K562 (cell line): ENCODE results near the gene MMP11. TPM values are rescaled to one million over a fixed set of nuclear protein-coding genes. Genes with fewer than 3 reads are reported as not detected.

Source experiments
- ATAC-seq: fragments of 200-7000 bp; cut with Tn5 transposase; 3 replicates; pipeline ENCODE4 v1.9.1; 2020; ENCODE audit warnings: moderate library complexity
- BruUV-seq: library from RNA; stranded (reverse); fragments of 400-500 nt; replicated peaks from 2 replicates; lab custom pipeline; 2021; lab: Mats Ljungman, UMichigan
- CTCF ChIA-PET: fragments of 300-600 bp; formaldehyde crosslinking; extraction: SDS; loops from one replicate; lab custom pipeline; 2021; ENCODE audit warnings: low intra/inter-chr PET ratio; lab: Yijun Ruan, JAX
- POLR2A ChIA-PET: fragments of 300-600, 350-650 bp; sonication (Branson Sonifier 250); formaldehyde crosslinking; extraction: SDS; loops from one replicate; lab custom pipeline; 2021; ENCODE audit warnings: antibody characterized with exemption, inconsistent platforms; lab: Yijun Ruan, JAX
- DNase-seq, 4 experiments: peaks; one replicate each; pipeline versions ENCODE4 v3.0.0 to v3.0.0-alpha.2; 2011 to 2018; ENCODE audit warnings: low spot score in 3 of 4, mixed read lengths in 3 of 4; ENCODE audit errors: extremely low read depth in 1 of 4
- FAIRE-seq: peaks from 2 replicates; lab custom pipeline; 2011; peaks lifted over from hg19 to GRCh38; lab: Jason Lieb, UNC
- H2AFZ ChIP-seq: 2 replicates; pipeline ENCODE4 v1.6.0; 2011; ENCODE audit warnings: low read depth, low read length, control low read depth, inconsistent platforms
- H3K27ac ChIP-seq: fragments of 200-600 bp; 3 replicates; pipeline ENCODE4 v1.8.0; 2011; ENCODE audit warnings: low read depth, mild to moderate bottlenecking, control low read depth, inconsistent platforms, low read length, moderate library complexity, mixed read lengths; ENCODE audit errors: extremely low read depth
- H3K27me3 ChIP-seq, 2 experiments: fragments of 300-600 bp in 1 of 2; 2 replicates in 1 of 2; 3 replicates in 1 of 2; pipeline versions ENCODE4 v1.6.0 to v1.8.0; 2011; ENCODE audit warnings: inconsistent platforms in 2 of 2, low read length in 2 of 2, mild to moderate bottlenecking in 1 of 2, mixed read lengths in 1 of 2, moderate library complexity in 1 of 2; ENCODE audit not compliant: control insufficient read depth in 2 of 2, insufficient read depth in 2 of 2
- H3K36me3 ChIP-seq: fragments of 300-600 bp; 3 replicates; pipeline ENCODE4 v1.8.0; 2011; ENCODE audit warnings: mild to moderate bottlenecking, low read length, inconsistent platforms; ENCODE audit not compliant: control insufficient read depth, insufficient read depth
- H3K4me1 ChIP-seq, 2 experiments: fragments of 200-600 bp in 1 of 2; replicated peaks in 1 of 2; 2 replicates in 1 of 2; 3 replicates in 1 of 2; pipeline versions ENCODE4 v1.5.1 to v1.8.0; 2011; ENCODE audit warnings: inconsistent platforms in 2 of 2, low read length in 2 of 2, mild to moderate bottlenecking in 1 of 2, mixed read lengths in 1 of 2, moderate library complexity in 1 of 2; ENCODE audit not compliant: control insufficient read depth in 2 of 2, insufficient read depth in 2 of 2
- H3K4me2 ChIP-seq: 2 replicates; pipeline ENCODE4 v1.6.1; 2011; ENCODE audit warnings: low read length, control low read depth, inconsistent platforms, mixed read lengths; ENCODE audit not compliant: insufficient read depth
- H3K4me3 ChIP-seq: fragments of 200-600 bp; sonication (generic), shearing (Covaris generic); 2 replicates; pipeline ENCODE4 v1.5.1; 2016; ENCODE audit warnings: control low read depth, inconsistent platforms
- H3K79me2 ChIP-seq: fragments of 200-600 bp; 3 replicates; pipeline ENCODE4 v1.8.0; 2011; ENCODE audit warnings: low read length, inconsistent platforms; ENCODE audit not compliant: control insufficient read depth, insufficient read depth
- H3K9ac ChIP-seq, 2 experiments: 2 replicates each; pipeline versions ENCODE4 v1.6.0 to v1.6.1; 2011; ENCODE audit warnings: low read depth in 2 of 2, low read length in 2 of 2, control low read depth in 1 of 2, inconsistent platforms in 1 of 2, mild to moderate bottlenecking in 1 of 2, mixed read lengths in 1 of 2; ENCODE audit not compliant: insufficient read depth in 1 of 2
- H3K9me1 ChIP-seq: one replicate; pipeline ENCODE4 v1.6.0; 2011; ENCODE audit warnings: inconsistent platforms, mild to moderate bottlenecking, low read length, moderate library complexity; ENCODE audit not compliant: control insufficient read depth, insufficient read depth
- H3K9me3 ChIP-seq: replicated peaks from 2 replicates; pipeline ENCODE4 v1.5.1; 2011; ENCODE audit warnings: low read depth, low read length, inconsistent platforms; ENCODE audit not compliant: control insufficient read depth, insufficient read depth
- H4K20me1 ChIP-seq: replicated peaks from 2 replicates; pipeline ENCODE4 v1.6.1; 2011; ENCODE audit warnings: low read length, inconsistent platforms, mixed read lengths; ENCODE audit not compliant: control insufficient read depth, insufficient read depth
- ARNT ChIP-seq, 2 experiments: fragments of 450-650 bp; IDR thresholded peaks; 2 replicates each; pipeline ENCODE4 v1.6.1; 2016; ENCODE audit warnings: mild to moderate bottlenecking in 1 of 2
- NCOA1 ChIP-seq: fragments of 450-650 bp; IDR thresholded peaks from 2 replicates; pipeline ENCODE4 v1.6.1; 2016; ENCODE audit warnings: low read depth
- NR3C1 ChIP-seq: sonication (generic); formaldehyde crosslinking; IDR thresholded peaks from 2 replicates; pipeline ENCODE4 v1.8.1; 2022; ENCODE audit warnings: missing genetic modification reagents
- SMAD1 ChIP-seq: fragments of 150-350 bp; IDR thresholded peaks from 2 replicates; pipeline ENCODE4 v1.6.1; 2014; ENCODE audit warnings: low read length, low read depth; ENCODE audit not compliant: partially characterized antibody
- SMARCC2 ChIP-seq: fragments of 450-650 bp; IDR thresholded peaks from 2 replicates; pipeline ENCODE4 v1.6.1; 2017; ENCODE audit warnings: antibody characterized with exemption, moderate library complexity, mild to moderate bottlenecking, low read depth
- ZNF140 ChIP-seq: fragments of 250-450 bp; sonication (Bioruptor Pico); IDR thresholded peaks from 2 replicates; pipeline ENCODE4 v1.8.0; 2021; ENCODE audit warnings: moderate library complexity, mild to moderate bottlenecking, inconsistent platforms
- in situ Hi-C: fragments of 300-500 bp; cut with MboI; formaldehyde crosslinking; loops from 4 replicates; pipeline ENCODE4 v1.15.0; 2018; ENCODE audit warnings: inconsistent platforms, mixed read lengths
- intact Hi-C: fragments of 100-400 bp; cut with micrococcal nuclease; formaldehyde crosslinking; loops from 2 replicates; pipeline ENCODE4 v1.14.2; 2022
- polyA plus RNA-seq, 8 experiments: library from polyadenylated mRNA; depleted of rRNA in 4 of 8; stranded (reverse) in 5 of 8; unstranded in 3 of 8; fragments of >200 nt; fragmentation: Nextera tagmentation in 2 of 8; fragmentation: Illumina TruSeq in 1 of 8; extraction: Ambion mirVana in 2 of 8; extraction: Trizol in 1 of 8; gene quantifications; 2 replicates each; pipeline versions ENCODE4 v1.2.1 to v1.2.3, GENCODE V29; 2011 to 2014; ENCODE audit warnings: inconsistent platforms in 1 of 8, missing spikeins in 1 of 8
- total RNA-seq, 7 experiments: library from RNA; depleted of rRNA in 6 of 7; stranded (reverse); fragments of >200 nt in 6 of 7; fragmentation: Illumina TruSeq in 2 of 7; extraction: Trizol in 2 of 7; gene quantifications; 2 replicates each; pipeline versions ENCODE4 v1.2.1 to v1.2.3, GENCODE V29; 2011 to 2021; ENCODE audit warnings: low replicate concordance in 1 of 7
- TF ChIP-seq, protein P1 (sequence below): sonication (generic); formaldehyde crosslinking; IDR thresholded peaks from 2 replicates; pipeline ENCODE4 v1.8.0; 2022; ENCODE audit warnings: mild to moderate bottlenecking, low read depth, missing genetic modification reagents
- TF ChIP-seq, protein P2 (sequence below), 2 experiments: fragments of 450-650 bp in 1 of 2; sonication (generic) in 1 of 2; formaldehyde crosslinking in 1 of 2; IDR thresholded peaks in 1 of 2; conservative IDR thresholded peaks in 1 of 2; 2 replicates each; pipeline versions ENCODE4 v1.6.1 to v1.8.1; 2016 to 2023; ENCODE audit warnings: mild to moderate bottlenecking in 2 of 2, moderate library complexity in 2 of 2, inconsistent platforms in 1 of 2, missing genetic modification reagents in 1 of 2

The MMP11 gene
- total and polyA plus RNA-seq, 9 of the 15 experiments (the other 6 are each of a cell fraction or from before 2014, with no cell fraction given), result 0.14 to 1.8 (median 1.1) TPM; not detected in 2

DNA sequence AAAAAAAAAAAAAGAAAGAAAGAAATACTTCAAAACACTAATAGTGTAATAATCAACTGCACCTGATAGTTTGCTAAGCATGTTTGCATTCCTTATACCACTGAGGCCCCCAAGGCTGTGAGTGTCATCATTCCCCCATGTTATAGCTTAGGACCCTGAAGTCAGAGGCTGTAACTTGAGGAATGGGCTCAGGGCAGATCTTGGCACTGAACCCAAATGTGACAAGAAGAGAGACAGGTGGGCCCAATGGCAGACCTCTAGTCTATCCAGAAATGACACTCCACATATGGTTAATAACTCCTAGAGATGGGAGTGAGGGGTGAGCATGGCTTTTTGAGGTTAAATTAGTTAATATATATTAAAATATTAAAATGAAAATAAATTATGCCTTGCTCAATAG lies 35.0 kb upstream of the MMP11 start:
- H3K9me3 ChIP-seq, result no peaks in the 10 kb centered on the region
- ATAC-seq (no peak), FAIRE-seq (no peak), DNase-seq (no peak)
- CTCF ChIA-PET, result no interaction called here
- no peaks in the 10 kb centered on the region for H3K79me2 ChIP-seq
- no peaks in the 10 kb centered on the region; a peak in 1 of 5 replicates for H3K4me1 ChIP-seq
- TF ChIP-seq ZNF140 (CRISPR knock-in tag), result no peak
- TF ChIP-seq, protein P1, sequence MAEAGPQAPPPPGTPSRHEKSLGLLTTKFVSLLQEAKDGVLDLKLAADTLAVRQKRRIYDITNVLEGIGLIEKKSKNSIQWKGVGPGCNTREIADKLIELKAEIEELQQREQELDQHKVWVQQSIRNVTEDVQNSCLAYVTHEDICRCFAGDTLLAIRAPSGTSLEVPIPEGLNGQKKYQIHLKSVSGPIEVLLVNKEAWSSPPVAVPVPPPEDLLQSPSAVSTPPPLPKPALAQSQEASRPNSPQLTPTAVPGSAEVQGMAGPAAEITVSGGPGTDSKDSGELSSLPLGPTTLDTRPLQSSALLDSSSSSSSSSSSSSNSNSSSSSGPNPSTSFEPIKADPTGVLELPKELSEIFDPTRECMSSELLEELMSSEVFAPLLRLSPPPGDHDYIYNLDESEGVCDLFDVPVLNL (CRISPR knock-in tag), result no peak
- TF ChIP-seq NCOA1, result no peak
- no peak for TF ChIP-seq NR3C1 (CRISPR knock-in tag)
- no peak for TF ChIP-seq SMARCC2
- TF ChIP-seq, protein P2, sequence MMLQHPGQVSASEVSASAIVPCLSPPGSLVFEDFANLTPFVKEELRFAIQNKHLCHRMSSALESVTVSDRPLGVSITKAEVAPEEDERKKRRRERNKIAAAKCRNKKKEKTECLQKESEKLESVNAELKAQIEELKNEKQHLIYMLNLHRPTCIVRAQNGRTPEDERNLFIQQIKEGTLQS (IDR thresholded peaks at IDR 0.05), result no peak
- TF ChIP-seq, protein P2 (CRISPR knock-in tag; conservative IDR thresholded peaks at IDR 0.05), result no peak
- TF ChIP-seq ARNT (IDR thresholded peaks at IDR 0.05), result no peak
- TF ChIP-seq SMAD1, result no peak
- no peak overlapping the region for H2AFZ ChIP-seq
- H3K4me3 ChIP-seq, result no peak overlapping the region
- in situ Hi-C loops (no loop called here), intact Hi-C loops (no loop called here)
- peaks cover 3% of the 10 kb centered on the region; the same call in 1 of the 3 replicates for H3K36me3 ChIP-seq
- no peak overlapping the region for H3K4me2 ChIP-seq
- POLR2A ChIA-PET, result interaction anchor here (1.9 kb wide), 1 partner anchor 11 kb away, joined by 6 read pairs; no protein-coding TSS in a partner anchor
- H3K9me1 ChIP-seq, result no peaks in the 10 kb centered on the region
- H4K20me1 ChIP-seq, result no peaks in the 10 kb centered on the region
- H3K9ac ChIP-seq, result no peak overlapping the region
- H3K27me3 ChIP-seq, result no peaks in the 10 kb centered on the region
- BruUV-seq, result no TSS peak
- H3K27ac ChIP-seq, result no peak overlapping the region
